NCI-H345 treated with DMSO at 0.1 percent for 48 hours (cell line): ENCODE measurements around the gene REXO5.
"Not testable (repeated sequence)": the region's sequence is repeated elsewhere in the genome, so short reads cannot be mapped to it uniquely, and the experiment has no call there.

Experiments used
- DNase-seq: peaks from one replicate; lab custom pipeline; 2025; ENCODE audit not compliant: unreplicated experiment; lab: John Stamatoyannopoulos, UW

REXO5 gene

DNA sequence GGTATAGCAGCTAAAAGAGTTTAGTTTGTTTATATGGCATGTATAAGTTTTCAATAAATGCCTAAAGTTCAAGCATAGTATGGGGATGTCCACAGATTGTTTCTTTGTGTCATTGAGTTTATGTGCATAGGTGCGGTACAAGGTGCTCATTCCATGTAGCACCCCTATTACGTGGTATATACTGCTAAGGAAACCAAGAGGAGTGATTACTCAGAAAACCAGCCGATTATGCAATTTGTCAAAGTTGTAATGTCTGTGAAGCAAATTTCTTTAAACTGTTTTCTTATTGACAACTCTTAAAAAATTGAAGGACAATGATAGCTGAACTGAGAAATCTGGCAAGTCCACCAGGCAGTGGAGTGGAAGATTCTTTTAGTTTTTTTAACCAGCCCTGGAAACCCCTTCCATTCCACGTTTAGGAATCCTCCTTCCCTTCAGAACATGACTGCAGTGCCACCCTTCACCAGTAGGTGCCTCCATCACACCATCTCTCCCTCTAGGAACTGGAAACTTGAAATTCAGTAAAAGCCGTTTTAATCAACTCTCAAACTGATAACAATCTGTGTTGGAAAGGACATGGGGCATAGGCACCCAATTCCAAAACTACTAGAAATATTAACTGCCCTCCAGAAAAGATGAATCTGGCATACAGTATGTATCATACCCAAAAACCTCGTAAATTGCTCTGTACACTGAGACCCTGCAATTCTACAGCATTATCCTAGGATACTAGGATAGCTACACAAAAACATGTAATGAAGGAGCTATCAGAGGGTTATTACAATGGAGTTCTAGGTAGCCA lies 43.5 kb downstream of the REXO5 start:
- peak; percentile 18 for DNase-seq

DNA sequence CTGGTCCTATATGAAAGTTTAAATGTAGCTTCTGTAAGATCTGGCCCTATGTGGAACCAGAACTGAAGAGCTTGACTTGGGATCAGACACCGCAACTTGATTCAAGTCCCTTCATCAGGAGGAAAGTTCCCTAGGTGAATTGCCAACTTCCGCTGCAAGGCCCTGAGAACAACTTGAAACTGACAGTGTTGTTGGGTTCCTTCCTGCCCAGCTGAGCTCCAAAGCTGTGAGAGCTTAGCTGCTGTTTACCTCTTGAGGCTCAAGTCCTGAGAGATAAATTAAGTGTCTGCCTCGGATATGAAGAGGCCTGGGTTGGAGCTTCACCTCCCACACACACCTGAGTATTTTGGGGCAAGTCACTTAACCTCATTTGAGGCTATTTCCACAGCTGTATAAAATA lies 44.7 kb downstream of the REXO5 start:
- no peak for DNase-seq

DNA sequence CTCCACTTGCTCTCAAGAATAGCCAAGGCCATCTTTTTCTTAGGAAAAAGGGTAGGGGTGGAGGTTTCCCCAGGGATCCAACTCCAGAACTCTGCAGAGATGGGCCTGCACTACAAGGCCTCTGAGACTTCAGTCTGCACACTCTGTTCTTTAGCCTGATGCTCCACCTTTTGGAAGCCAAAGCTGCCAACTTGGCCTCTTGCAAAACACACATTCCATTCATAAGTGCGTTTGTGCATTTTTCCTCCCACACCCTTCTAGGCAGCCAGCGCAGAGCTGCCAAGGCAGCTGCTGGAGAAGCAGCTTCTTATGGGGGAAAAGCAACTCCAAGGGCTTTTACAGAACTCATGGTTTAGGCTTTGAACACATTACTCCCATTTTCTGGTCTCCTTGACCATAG lies 45.3 kb downstream of the REXO5 start:
- DNase-seq, result no peak

DNA sequence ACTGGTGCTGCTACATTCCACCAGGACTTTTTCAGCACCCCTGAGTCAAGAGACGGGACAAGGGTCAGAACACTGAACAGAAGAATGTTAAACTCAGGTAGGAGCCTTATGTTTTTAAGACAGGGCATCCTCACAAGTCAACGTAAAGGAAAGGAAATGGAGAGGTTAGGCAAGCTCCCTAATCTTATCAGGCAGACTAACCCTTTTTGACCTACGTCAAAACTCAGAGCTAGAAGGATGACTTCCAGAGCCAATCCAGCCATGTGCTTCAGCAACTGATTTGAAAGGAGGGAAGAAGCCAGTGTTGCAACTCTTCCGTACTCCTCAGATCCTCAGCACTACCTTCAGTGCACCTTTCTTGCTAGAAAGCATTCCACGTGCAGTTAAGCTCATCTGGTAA lies 46.8 kb downstream of the REXO5 start:
- DNase-seq, result no peak

DNA sequence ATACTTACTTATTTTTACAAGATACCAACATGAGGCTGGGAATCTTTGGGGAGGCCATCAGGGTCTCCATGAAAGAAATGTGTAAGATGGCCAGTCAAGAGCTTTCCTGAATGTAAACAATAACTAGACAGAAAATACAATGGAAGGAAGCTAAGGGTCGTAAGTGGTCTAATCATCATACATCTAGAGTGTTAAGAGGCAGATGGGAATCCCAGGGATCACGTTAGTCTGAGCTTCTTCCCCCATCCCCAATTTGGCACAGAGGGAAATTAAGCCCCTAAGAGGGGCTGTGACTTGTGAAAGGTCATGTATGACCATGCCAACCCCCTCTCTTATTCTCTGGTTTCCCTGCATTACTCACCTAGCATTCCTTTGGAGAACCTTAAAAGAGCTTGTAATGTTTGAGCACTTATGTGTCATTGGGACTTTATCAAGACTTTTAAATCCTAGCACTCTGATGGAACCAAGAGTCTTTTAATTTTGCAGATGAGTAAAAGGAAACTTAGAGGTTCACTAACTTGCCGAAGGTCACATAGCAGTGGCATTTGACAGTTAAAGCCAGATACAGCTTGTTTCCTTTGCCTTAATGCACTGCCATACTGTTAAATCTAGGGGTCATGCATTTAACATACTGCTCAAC lies 47.8 kb downstream of the REXO5 start:
- DNase-seq, result no peak

DNA sequence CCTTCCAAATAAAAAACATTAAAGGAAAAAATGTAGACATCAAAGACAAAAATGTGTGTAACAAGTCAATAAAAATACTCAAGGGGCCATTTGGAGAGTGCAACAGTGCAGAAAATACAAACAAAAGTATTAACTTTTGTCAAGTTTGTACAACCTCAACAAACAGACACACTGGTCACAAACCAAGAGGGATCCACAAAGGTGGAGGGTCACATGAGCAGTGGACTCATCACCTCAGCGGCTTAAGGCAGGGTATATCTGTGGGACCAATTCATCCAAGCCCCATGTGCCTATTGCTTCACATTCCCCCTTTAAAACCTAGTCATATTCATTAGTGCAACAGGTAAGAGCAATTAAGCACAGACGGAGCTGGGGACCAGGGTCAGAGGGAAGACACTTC lies 48.6 kb downstream of the REXO5 start:
- DNase-seq, result no peak

DNA sequence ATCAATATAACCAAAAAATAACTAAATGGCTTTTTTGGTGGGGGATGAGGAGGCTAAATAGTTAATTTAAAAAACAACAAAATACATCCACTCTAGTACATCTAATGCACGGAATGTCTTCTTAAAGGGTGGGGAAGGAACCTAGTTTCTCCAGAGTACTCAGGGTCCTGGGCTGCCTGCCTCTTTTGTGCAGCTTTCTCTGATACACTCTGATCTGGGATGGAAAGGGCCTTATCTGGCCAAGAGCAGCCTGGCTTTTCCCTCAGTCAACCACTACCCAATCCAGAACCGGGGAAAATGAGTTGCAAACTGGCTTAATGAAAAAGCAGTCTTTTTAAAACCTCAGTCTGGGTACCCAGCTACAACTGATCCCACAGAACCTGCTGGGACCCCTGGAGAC lies 51.0 kb downstream of the REXO5 start:
- DNase-seq, result no peak

DNA sequence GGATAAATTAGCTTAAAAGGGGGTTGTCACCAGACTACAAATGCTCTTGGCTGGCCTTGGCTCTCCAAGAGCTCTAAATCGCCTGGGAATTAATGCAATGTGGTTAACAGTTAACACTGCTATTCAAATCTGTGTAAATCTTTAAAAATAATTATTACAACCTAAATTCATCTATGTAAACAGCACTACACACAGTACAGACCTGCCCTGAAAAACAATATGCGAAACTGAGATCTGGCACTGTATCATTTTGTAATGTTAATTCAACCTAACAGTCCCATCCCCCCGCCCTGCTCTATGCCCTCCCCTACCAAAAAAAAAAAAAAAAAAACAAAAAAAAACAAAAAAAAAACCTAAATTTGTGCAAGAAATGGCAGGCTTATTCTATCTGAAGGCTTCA lies 52.9 kb downstream of the REXO5 start:
- DNase-seq, result no peak

DNA sequence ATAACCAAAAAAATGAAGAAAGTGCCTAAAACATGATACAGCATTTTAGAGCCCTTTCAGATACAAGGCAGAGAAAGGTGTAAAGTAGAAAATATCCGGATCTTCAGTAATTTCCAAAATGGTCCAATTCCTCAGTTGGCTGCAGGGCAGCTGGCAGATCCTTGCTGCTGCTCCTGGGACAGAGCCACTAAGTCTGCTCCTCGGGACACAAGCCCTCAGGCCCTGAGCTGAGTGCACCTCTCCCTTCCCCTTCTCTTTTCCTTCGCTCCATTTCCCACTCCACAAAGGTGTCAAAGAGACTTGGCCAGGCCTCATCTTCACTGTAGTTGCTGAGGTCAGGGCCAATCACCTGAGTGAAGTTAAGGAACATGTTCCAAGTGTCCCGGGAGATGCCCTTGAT lies 53.4 kb downstream of the REXO5 start:
- DNase-seq, result no peak

DNA sequence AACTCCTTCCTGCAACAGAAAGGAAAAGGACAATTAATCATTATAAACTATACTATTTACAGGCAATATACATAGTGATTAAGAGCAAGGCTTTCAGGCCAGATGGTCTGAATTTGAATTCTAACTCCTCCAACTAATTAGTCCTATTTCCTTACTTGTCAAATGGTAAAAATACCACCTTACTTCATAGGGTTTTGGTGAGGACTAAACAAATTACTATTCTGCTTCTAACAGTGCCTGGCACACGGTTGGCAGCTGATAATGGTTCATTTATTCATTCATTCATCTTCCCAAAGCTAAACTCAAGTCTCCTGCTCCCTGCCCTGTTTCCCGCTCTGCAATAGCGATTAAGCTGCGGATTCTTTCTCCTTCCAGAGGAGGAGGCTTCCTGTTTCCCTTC lies 54.0 kb downstream of the REXO5 start:
- DNase-seq, result no peak

DNA sequence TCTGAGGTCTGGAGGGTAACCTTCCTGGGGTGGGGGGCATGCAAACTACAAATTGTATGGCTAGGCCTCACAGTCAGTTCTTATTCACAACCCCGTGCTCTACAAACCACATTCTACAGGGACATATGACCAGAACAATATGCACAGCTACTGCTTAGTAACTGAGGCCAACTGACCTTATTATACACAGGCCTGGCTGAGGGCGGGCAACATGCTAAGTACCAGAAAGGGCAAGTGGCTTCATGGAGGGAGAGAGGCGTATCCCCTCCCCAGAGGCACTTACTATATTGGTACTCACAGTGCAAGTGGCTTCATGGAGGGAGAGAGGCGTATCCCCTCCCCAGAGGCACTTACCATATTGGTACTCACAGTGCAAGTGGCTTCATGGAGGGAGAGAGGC lies 54.7 kb downstream of the REXO5 start:
- DNase-seq, result peak; percentile 12

DNA sequence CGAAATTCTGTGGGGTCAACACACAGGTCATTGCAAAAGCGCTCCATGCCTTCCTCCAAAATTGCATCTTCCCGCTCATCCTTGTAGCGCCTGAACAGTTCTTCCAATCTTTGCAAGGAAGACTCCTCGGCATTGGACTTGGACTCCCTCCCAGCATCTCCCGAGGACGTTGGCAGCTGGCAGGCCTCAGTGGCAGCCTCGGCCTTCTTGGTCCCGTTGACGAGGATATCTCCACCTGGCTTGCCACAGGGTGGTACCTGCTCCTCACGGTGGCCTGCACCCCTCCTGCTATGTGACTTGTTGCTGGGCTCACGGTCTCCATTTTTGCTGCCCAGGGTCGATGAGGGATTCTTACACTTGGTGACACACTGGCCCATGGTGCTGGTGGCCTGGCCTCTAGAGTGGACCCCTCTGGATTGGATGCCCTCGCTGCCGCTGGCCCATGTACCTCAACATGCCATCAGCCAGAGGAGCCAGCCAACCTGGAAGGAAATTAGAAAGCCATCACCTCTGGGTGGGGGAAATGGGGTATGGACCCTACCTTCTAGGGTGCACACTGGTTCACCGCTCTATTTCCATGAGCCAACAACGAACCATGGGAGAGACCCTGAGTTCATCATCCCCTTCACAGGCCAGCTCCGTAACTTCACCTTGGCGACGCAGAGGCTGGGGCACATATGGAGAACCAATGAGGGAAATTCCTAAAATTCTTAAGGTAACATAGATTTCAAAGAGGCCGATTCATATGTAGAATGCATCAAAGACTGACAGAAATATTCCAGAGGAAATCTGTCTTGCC lies 56.0 kb downstream of the REXO5 start:
- no peak for DNase-seq

DNA sequence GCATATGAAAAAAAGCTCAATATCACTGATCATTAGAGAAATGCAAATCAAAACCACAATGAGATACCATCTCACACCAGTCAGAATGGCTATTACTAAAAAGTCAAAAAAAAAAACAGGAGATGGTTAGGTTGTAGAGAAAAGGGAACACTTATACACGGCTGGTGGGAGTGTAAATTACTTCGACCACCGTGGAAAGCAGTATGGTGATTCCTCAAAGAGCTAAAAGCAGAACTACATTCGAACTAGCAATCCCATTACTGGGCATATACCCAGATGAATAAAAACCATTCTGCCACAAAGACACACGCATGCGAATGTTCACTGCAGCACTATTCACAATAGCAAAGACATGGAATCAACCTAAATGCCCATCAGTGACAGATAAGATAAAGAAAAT lies 58.0 kb downstream of the REXO5 start:
- not testable (repeated sequence) for DNase-seq

DNA sequence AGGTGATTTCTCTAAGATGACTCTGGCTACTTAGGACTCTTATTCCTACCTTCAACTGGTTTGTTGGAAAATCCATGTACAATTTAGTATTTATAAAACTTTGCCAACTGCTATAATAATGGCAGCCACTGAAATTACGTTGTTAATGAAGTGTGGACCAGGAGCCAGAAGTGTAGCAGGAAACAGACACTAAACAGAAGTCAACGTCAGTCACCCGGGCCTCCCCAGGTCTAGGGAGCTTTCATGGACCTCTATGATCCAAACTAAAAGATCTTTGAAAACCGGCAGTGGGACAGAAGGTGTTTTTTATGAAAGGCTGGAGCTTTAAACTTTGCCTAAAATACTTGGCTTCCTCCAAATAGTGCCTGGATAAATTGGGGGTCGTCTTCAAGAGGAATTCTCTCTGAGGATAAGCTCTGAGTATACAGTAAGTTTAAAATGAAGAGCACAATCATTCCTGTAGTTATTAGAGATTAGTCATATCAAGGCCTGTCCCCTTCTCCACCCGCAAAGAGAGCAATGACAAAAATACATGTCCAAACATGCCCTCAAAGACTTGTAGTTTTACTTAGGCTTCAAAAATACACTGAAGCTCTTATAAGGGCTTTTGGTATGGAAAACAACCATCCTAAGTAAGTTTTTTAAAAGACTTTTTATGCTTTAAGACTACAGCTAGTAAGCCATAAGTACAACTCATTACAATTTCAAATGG lies 59.2 kb downstream of the REXO5 start:
- no peak for DNase-seq

DNA sequence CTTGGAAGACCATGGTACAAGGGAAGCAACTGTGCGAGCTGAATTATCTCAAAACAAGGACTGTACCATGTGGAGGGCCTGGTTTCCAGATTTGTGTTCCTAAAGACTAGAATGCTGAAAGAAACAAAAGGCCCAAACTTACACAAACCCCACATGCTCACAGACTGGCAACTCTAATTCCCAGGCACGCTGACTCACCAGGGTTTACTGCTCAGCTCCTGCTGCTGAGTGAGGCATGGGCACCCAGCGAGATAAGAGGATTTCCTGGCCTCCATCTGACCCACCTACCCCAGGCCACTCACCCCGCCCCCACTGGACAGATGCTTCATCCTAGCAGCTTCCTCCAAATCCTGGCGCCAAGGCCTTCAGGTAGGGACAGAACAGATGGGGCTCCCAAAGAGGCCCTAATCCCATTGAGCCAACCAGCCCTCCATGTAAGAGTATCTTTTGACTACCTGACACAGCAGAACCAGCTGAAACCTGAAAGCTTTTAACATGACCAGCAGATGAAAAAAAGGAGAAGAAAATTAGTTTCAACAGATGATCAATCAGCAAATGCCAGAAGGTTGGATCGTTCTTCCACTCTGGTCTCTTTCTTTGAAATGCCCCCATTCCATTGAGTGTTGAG lies 59.9 kb downstream of the REXO5 start:
- no peak for DNase-seq

DNA sequence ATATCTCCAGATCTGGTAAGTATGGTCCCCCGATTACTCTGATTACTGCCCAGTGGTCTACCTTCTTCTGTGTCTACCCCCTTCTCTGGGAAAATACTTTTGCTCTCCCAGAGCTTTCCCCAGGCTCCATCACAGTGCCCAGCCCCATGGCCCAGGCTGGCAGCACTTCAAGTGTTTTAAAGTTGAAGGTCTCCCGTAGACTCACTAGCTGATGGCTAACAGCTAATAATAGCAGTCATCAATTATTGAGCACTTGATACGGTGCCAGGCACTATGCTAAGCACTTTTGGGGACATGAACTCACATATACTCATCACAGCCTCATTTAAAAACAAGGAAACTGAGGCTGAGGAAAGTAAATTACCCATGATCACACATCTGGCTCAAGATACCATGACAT lies 60.5 kb downstream of the REXO5 start:
- DNase-seq, result no peak

DNA sequence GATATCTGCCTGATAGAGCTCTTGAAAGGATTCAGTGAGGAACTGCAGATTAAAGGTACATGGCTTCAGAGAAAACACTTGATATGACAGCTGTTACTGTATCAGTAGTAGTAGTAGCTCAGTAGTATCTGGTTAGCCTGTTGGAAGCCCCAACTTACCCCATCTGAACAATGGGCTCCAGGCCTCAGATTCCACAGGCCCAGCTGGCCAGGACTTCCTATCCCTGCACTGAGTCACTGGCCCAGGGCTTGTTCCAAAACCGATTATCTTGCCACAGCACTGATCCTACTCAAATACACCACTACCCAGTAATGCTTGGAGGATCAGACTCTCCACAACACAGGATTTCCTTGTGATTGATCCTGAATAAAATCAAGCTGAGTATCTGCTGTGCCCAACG lies 61.3 kb downstream of the REXO5 start:
- DNase-seq, result no peak

DNA sequence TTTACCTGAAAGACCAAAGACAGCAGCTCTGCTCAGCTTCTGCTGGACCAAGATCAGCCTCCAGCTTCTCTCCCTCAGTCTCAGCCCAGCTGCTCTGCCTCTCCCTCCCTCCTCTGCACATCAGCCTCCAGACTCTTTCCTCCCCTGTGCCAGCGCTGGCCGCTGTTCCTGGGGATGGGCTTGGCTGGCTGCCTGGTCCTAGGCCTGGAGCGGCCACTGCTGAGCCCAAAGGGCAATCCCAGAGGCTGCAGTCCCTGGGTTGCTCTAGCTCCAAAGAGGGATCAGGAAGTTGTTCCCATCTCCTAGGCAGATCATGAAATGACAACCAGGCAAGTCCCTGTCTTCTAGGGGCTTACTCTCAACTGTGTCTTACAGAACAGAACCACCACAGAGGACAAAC lies 62.6 kb downstream of the REXO5 start:
- no peak for DNase-seq

DNA sequence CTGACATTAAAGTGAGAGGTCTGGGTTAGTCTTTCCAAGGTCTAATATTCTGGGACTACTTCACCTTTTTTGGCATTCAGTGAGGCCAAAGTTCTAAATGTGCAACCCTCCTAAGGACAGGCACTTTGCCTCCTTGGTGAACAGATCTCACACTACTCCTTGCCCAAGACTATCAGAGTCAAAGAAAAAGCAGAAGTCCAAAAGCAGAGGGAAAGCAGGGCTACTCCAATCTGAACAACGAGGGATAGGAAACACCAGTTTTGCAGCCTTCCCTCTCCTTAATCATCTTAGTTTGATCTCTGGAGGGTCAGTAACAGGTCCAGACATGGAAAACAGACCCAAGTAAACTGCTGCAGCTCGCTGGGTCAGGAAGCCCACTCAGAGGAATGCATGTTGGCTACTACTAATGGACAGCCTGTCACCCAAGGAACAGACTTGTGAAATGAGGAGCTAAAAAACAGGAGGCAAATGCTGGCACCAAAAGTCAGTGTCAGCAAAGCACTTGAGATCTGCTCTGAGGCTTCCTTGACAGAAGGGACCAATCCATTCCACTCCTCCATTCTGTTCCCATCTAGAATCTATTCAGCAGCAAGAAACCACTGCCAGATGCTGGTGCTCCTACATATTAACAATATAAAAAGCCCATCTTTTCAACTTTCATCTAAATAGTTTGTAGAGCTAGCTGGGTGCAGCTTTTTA lies 63.9 kb downstream of the REXO5 start:
- DNase-seq, result no peak

DNA sequence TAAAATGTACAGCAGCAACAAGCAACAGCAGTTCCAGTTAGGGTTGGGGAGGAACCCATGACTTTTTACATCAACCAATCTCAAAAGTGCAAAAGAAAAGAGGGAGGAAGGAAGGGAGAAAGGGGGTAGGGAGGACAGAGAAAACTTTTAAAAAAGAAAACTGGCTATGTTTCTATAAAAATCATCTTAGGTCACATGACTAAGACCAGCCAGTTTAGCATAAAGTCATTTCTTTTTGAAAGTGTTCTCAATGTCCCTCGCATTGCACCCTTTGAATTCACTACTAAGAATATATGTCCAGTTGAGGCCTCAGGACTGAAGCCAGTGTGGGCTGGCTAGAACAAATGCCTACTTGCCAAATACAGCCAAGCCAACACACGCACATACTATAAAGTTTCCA lies 64.9 kb downstream of the REXO5 start:
- DNase-seq, result no peak
